ENCODE results near the gene NBEA. TPM values are rescaled to one million over a fixed set of nuclear protein-coding genes. Genes with fewer than 3 reads are reported as not detected.
"Not testable (repeated sequence)": the region's sequence is repeated elsewhere in the genome, so short reads cannot be mapped to it uniquely, and the experiment has no call there.

The NBEA gene
- total RNA-seq, 2 experiments from 2014 or later = 0.34 to 0.57 TPM

- Mint-ChIP-seq H3K9me3 (ENCODE audit: insufficient read depth) (no peaks in the 10 kb centered on the region), H3K36me3 (ENCODE audit: low read depth) (no peaks in the 10 kb centered on the region), H3K27ac (no peak overlapping the region), H3K4me1 (ENCODE audit: low read depth) (no peaks in the 10 kb centered on the region), H3K4me3 (no peak overlapping the region), H3K27me3 (ENCODE audit: low read depth) (no peaks in the 10 kb centered on the region)
- no peak for DNase-seq
- ChIA-PET POLR2A (interaction anchor here (0.5 kb wide), 1 partner anchor 291 kb away, joined by 3 read pairs; no protein-coding TSS in a partner anchor), CTCF (no interaction called here)
- ATAC-seq = no peak
Measured at GRCh38 chr13:34964558-34964957, 22.5 kb downstream of the NBEA start.

GRCh38 chr13:34967851-34968562, 25.9 kb downstream of the NBEA start:
- Mint-ChIP-seq H3K9me3 (ENCODE audit: insufficient read depth) (no peaks in the 10 kb centered on the region), H3K36me3 (ENCODE audit: low read depth) (no peaks in the 10 kb centered on the region), H3K27ac (no peak overlapping the region), H3K4me1 (ENCODE audit: low read depth) (no peaks in the 10 kb centered on the region), H3K27me3 (ENCODE audit: low read depth) (no peaks in the 10 kb centered on the region), H3K4me3 (no peak overlapping the region)
- DNase-seq (no peak), ATAC-seq (no peak)
- POLR2A ChIA-PET = no interaction called here
- CTCF ChIA-PET = no interaction called here

- POLR2A ChIA-PET, ATAC-seq, H3K27ac Mint-ChIP-seq: not testable (repeated sequence)
Measured at GRCh38 chr13:34969539-34969938, 27.5 kb downstream of the NBEA start.

GRCh38 chr13:34970961-34971360, 28.9 kb downstream of the NBEA start:
- Mint-ChIP-seq H3K27me3 (ENCODE audit: low read depth) (no peaks in the 10 kb centered on the region), H3K36me3 (ENCODE audit: low read depth) (peaks cover 2% of the 10 kb centered on the region), H3K4me3 (no peak overlapping the region), H3K27ac (no peak overlapping the region), H3K4me1 (ENCODE audit: low read depth) (no peaks in the 10 kb centered on the region), H3K9me3 (ENCODE audit: insufficient read depth) (peaks cover 8% of the 10 kb centered on the region)
- no peak for ATAC-seq
- DNase-seq = no peak
- CTCF ChIA-PET = no interaction called here
- POLR2A ChIA-PET = no interaction called here

More at GRCh38 chr13:34969539-34969938, 27.5 kb downstream of the NBEA start:
- H3K27me3 Mint-ChIP-seq (ENCODE audit: low read depth); H3K4me3 Mint-ChIP-seq; CTCF ChIA-PET; H3K4me1 Mint-ChIP-seq (ENCODE audit: low read depth); H3K9me3 Mint-ChIP-seq (ENCODE audit: insufficient read depth); H3K36me3 Mint-ChIP-seq (ENCODE audit: low read depth); DNase-seq: not testable (repeated sequence)

GRCh38 chr13:34971473-34971872, 29.4 kb downstream of the NBEA start:
- Mint-ChIP-seq H3K27me3 (ENCODE audit: low read depth) (no peaks in the 10 kb centered on the region), H3K36me3 (ENCODE audit: low read depth) (peaks cover 2% of the 10 kb centered on the region), H3K4me1 (ENCODE audit: low read depth) (no peaks in the 10 kb centered on the region), H3K27ac (no peak overlapping the region), H3K9me3 (ENCODE audit: insufficient read depth) (peaks cover 9% of the 10 kb centered on the region), H3K4me3 (no peak overlapping the region)
- ChIA-PET CTCF (no interaction called here), POLR2A (no interaction called here)
- DNase-seq = no peak
- ATAC-seq = no peak

GRCh38 chr13:34985199-34985598, 43.1 kb downstream of the NBEA start:
- CTCF ChIA-PET; ATAC-seq; H3K9me3 Mint-ChIP-seq (ENCODE audit: insufficient read depth); H3K27ac Mint-ChIP-seq; H3K4me1 Mint-ChIP-seq (ENCODE audit: low read depth); H3K4me3 Mint-ChIP-seq; H3K27me3 Mint-ChIP-seq (ENCODE audit: low read depth); DNase-seq; POLR2A ChIA-PET; H3K36me3 Mint-ChIP-seq (ENCODE audit: low read depth): not testable (repeated sequence)

GRCh38 chr13:34988330-34988791, 46.3 kb downstream of the NBEA start:
- CTCF ChIA-PET = no interaction called here
- H3K4me1 Mint-ChIP-seq (ENCODE audit: low read depth) = no peaks in the 10 kb centered on the region
- POLR2A ChIA-PET = interaction anchor here (0.7 kb wide), 1 partner anchor 24 kb away, joined by 3 read pairs; no protein-coding TSS in a partner anchor
- DNase-seq (no peak), ATAC-seq (no peak)
- no peak overlapping the region for H3K27ac Mint-ChIP-seq
- no peaks in the 10 kb centered on the region for H3K27me3 Mint-ChIP-seq (ENCODE audit: low read depth)
- H3K36me3 Mint-ChIP-seq (ENCODE audit: low read depth) = no peaks in the 10 kb centered on the region
- H3K4me3 Mint-ChIP-seq = no peak overlapping the region
- H3K9me3 Mint-ChIP-seq (ENCODE audit: insufficient read depth) = peaks cover 6% of the 10 kb centered on the region

- Mint-ChIP-seq H3K27me3 (ENCODE audit: low read depth) (no peaks in the 10 kb centered on the region), H3K4me3 (no peak overlapping the region), H3K36me3 (ENCODE audit: low read depth) (no peaks in the 10 kb centered on the region), H3K4me1 (ENCODE audit: low read depth) (no peaks in the 10 kb centered on the region), H3K9me3 (ENCODE audit: insufficient read depth) (peaks cover 6% of the 10 kb centered on the region), H3K27ac (no peak overlapping the region)
- POLR2A ChIA-PET = no interaction called here
- DNase-seq (no peak), ATAC-seq (no peak)
- CTCF ChIA-PET = no interaction called here
Measured at GRCh38 chr13:34990399-34991214, 48.5 kb downstream of the NBEA start.

- H3K36me3 Mint-ChIP-seq (ENCODE audit: low read depth) = no peaks in the 10 kb centered on the region
- no peak overlapping the region for H3K4me3 Mint-ChIP-seq
- DNase-seq = no peak
- no peaks in the 10 kb centered on the region for H3K27me3 Mint-ChIP-seq (ENCODE audit: low read depth)
- ChIA-PET POLR2A (no interaction called here), CTCF (no interaction called here)
- peaks cover 14% of the 10 kb centered on the region for H3K9me3 Mint-ChIP-seq (ENCODE audit: insufficient read depth)
- no peak overlapping the region for H3K27ac Mint-ChIP-seq
- ATAC-seq = no peak
- H3K4me1 Mint-ChIP-seq (ENCODE audit: low read depth) = no peaks in the 10 kb centered on the region
Measured at GRCh38 chr13:34993470-34993869, 51.4 kb downstream of the NBEA start.

GRCh38 chr13:35003734-35004133, 61.7 kb downstream of the NBEA start:
- CTCF ChIA-PET; H3K9me3 Mint-ChIP-seq (ENCODE audit: insufficient read depth); H3K36me3 Mint-ChIP-seq (ENCODE audit: low read depth); H3K4me1 Mint-ChIP-seq (ENCODE audit: low read depth); DNase-seq; POLR2A ChIA-PET; H3K27ac Mint-ChIP-seq; ATAC-seq; H3K27me3 Mint-ChIP-seq (ENCODE audit: low read depth); H3K4me3 Mint-ChIP-seq: not testable (repeated sequence)

GRCh38 chr13:35005051-35005450, 63.0 kb downstream of the NBEA start:
- ATAC-seq (no peak), DNase-seq (no peak)
- H3K9me3 Mint-ChIP-seq (ENCODE audit: insufficient read depth) = peaks cover 3% of the 10 kb centered on the region
- H3K4me3 Mint-ChIP-seq = no peak overlapping the region
- no peaks in the 10 kb centered on the region for H3K36me3 Mint-ChIP-seq (ENCODE audit: low read depth)
- no peak overlapping the region for H3K27ac Mint-ChIP-seq
- no peaks in the 10 kb centered on the region for H3K27me3 Mint-ChIP-seq (ENCODE audit: low read depth)
- ChIA-PET CTCF (no interaction called here), POLR2A (no interaction called here)
- H3K4me1 Mint-ChIP-seq (ENCODE audit: low read depth) = no peaks in the 10 kb centered on the region

- DNase-seq (no peak), ATAC-seq (no peak)
- Mint-ChIP-seq H3K27me3 (ENCODE audit: low read depth) (no peaks in the 10 kb centered on the region), H3K27ac (no peak overlapping the region), H3K36me3 (ENCODE audit: low read depth) (no peaks in the 10 kb centered on the region), H3K4me1 (ENCODE audit: low read depth) (no peaks in the 10 kb centered on the region), H3K9me3 (ENCODE audit: insufficient read depth) (peaks cover 5% of the 10 kb centered on the region), H3K4me3 (no peak overlapping the region)
- ChIA-PET CTCF (no interaction called here), POLR2A (no interaction called here)
Measured at GRCh38 chr13:35014606-35015213, 72.6 kb downstream of the NBEA start.
